GM19193 (cell line): ENCODE results near the gene STK24.

ENCODE experiments used
- POLR2A ChIP-seq: IDR thresholded peaks from 4 replicates; pipeline ENCODE4 v1.6.1; 2011; ENCODE audit not compliant: insufficient read depth, insufficient read length; ENCODE audit errors: extremely low read depth

STK24 gene

GRCh38 chr13:98512774-98513665 is 63.9 kb downstream of the STK24 start:
- TF ChIP-seq POLR2A: no peak

GRCh38 chr13:98511435-98511834 is 65.5 kb downstream of the STK24 start:
- TF ChIP-seq POLR2A: no peak

GRCh38 chr13:98510156-98510509 is 66.8 kb downstream of the STK24 start:
- TF ChIP-seq POLR2A: no peak

- TF ChIP-seq POLR2A: no peak
Measured at GRCh38 chr13:98509271-98510155, 67.4 kb downstream of the STK24 start.

GRCh38 chr13:98508685-98509084 is 68.2 kb downstream of the STK24 start:
- no peak for TF ChIP-seq POLR2A

- TF ChIP-seq POLR2A: no peak
Measured at GRCh38 chr13:98508280-98508679, 68.6 kb downstream of the STK24 start.

GRCh38 chr13:98507282-98507797 is 69.6 kb downstream of the STK24 start:
- TF ChIP-seq POLR2A: no peak

GRCh38 chr13:98506728-98507230 is 70.1 kb downstream of the STK24 start:
- TF ChIP-seq POLR2A: no peak

GRCh38 chr13:98506322-98506721 is 70.6 kb downstream of the STK24 start:
- no peak for TF ChIP-seq POLR2A

GRCh38 chr13:98505217-98505616 is 71.7 kb downstream of the STK24 start:
- TF ChIP-seq POLR2A: no peak

GRCh38 chr13:98504371-98504963 is 72.4 kb downstream of the STK24 start:
- TF ChIP-seq POLR2A: no peak

- TF ChIP-seq POLR2A: no peak
Measured at GRCh38 chr13:98504029-98504351, 72.9 kb downstream of the STK24 start.

- TF ChIP-seq POLR2A: no peak
Measured at GRCh38 chr13:98503175-98504028, 73.5 kb downstream of the STK24 start.

- no peak for TF ChIP-seq POLR2A
Measured at GRCh38 chr13:98500963-98501421, 75.9 kb downstream of the STK24 start.
